AG10803 (cell line): ENCODE data around the gene HASPIN.

Source experiments
- DNase-seq: peaks from one replicate; pipeline ENCODE4 v3.0.0; 2010; ENCODE audit warnings: low read depth
- H3K4me3 ChIP-seq: 2 replicates; pipeline ENCODE4 v1.5.1; 2011; ENCODE audit warnings: mild to moderate bottlenecking, low read length, control low read depth
- CTCF ChIP-seq: conservative IDR thresholded peaks from 2 replicates; pipeline ENCODE4 v1.5.1; 2011; ENCODE audit warnings: mild to moderate bottlenecking, low read length, control low read depth, inconsistent platforms

The HASPIN gene

GRCh38 chr17:3766779-3767178 is 43.1 kb downstream of the HASPIN start:
- no peak for TF ChIP-seq CTCF
- DNase-seq: no peak
- H3K4me3 ChIP-seq: no peak overlapping the region

GRCh38 chr17:3768341-3768740 is 44.6 kb downstream of the HASPIN start:
- no peak for DNase-seq
- TF ChIP-seq CTCF: no peak
- H3K4me3 ChIP-seq: no peak overlapping the region

GRCh38 chr17:3768769-3769168 is 45.1 kb downstream of the HASPIN start:
- no peak for TF ChIP-seq CTCF
- DNase-seq: no peak
- no peak overlapping the region for H3K4me3 ChIP-seq

DNA sequence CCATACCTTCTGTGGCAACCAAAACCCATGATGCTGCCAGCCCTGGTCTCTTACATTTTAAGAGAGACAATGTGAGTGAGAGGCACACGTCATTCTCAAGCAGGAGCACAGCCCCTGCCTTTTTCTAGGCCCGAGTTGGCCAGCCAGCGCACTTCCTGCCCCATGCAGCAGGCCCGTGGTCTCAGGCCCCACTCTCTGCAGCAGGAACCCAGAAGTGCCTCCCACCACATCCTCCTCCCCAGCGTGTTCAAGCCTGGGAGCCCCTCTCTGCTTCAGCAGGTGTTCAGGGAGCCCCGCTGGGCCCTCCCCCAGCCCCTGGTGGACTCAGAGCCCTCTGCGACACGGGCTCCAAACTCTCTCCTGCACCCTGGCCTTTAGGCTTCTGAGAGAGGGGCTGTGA is 46.8 kb downstream of the HASPIN start:
- no peak for TF ChIP-seq CTCF
- no peak for DNase-seq
- no peak overlapping the region for H3K4me3 ChIP-seq

- no peak for TF ChIP-seq CTCF
- no peak for DNase-seq
- H3K4me3 ChIP-seq: no peak overlapping the region
Measured at GRCh38 chr17:3771140-3771539, 47.4 kb downstream of the HASPIN start.

- no peak overlapping the region for H3K4me3 ChIP-seq
- no peak for TF ChIP-seq CTCF
- DNase-seq: no peak
Measured at GRCh38 chr17:3772764-3773163, 49.1 kb downstream of the HASPIN start.

DNA sequence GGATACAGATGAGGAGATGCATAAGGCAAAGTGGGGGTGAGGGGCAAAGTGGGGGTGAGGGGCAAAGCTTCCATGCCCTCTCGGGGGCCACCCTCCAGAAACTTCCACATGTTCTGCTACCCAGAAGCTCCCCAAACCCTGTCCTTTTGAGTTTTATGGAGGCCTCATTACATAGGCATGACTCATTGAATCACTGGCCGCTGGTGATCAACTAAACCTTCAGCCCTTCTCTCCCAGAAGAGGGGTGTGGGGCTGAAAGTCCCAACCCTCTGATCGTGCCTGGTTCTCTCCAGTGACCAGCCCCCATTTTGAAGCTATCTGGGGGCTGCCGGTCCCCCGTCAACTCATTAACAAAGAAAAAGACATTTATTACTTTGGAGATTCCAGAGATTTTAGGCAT is 49.8 kb downstream of the HASPIN start:
- TF ChIP-seq CTCF: no peak
- H3K4me3 ChIP-seq: no peak overlapping the region
- peak; percentile 42 for DNase-seq
